AG04449 (cell line): ENCODE results near the gene GPC3.

Source experiments
- CTCF ChIA-PET: fragments of 350-600 bp; formaldehyde crosslinking; extraction: SDS; loops from one replicate; lab custom pipeline; 2021; ENCODE audit warnings: antibody characterized with exemption; lab: Yijun Ruan, JAX
- POLR2A ChIA-PET: fragments of 400-600, 350-600 bp; formaldehyde crosslinking; extraction: SDS; loops from one replicate; lab custom pipeline; 2020; ENCODE audit warnings: antibody characterized with exemption, inconsistent platforms; lab: Yijun Ruan, JAX
- DNase-seq: peaks from one replicate; pipeline ENCODE4 v3.0.0-alpha.2; 2010; ENCODE audit warnings: low read depth, low spot score
- H3K4me3 ChIP-seq: 2 replicates; pipeline ENCODE4 v1.5.1; 2011; ENCODE audit warnings: low read depth, mild to moderate bottlenecking, control low read depth, low read length
- CTCF ChIP-seq: IDR thresholded peaks from one replicate; pipeline ENCODE4 v1.5.1; 2011; ENCODE audit warnings: mild to moderate bottlenecking, moderate library complexity, low read length, control low read depth, inconsistent platforms; ENCODE audit not compliant: insufficient read depth; ENCODE audit errors: missing control alignments

Gene GPC3

GRCh38 chrX:133985164-133985966, at the start of gene GPC3:
Gene GPC3, minus strand, starts transcription at chrX:133985594.
- CTCF ChIA-PET, result no interaction called here
- TF ChIP-seq CTCF, result no peak
- POLR2A ChIA-PET, result no interaction called here
- H3K4me3 ChIP-seq, result peak within 1 kb of the TSS; percentile 6; the same call in 1 of the 2 replicates
- no peak for DNase-seq

GRCh38 chrX:134032441-134032840, 47.0 kb upstream of the GPC3 start:
- ChIA-PET POLR2A (no interaction called here), CTCF (no interaction called here)
- no peak overlapping the region for H3K4me3 ChIP-seq
- TF ChIP-seq CTCF, result no peak
- DNase-seq, result no peak

GRCh38 chrX:134026565-134027311, 41.3 kb upstream of the GPC3 start:
- ChIA-PET CTCF (interaction anchor here (1.1 kb wide), 2 partner anchors 233 to 235 kb away, joined by 5 to 6 read pairs; no protein-coding TSS in a partner anchor), POLR2A (no interaction called here)
- TF ChIP-seq CTCF, result peak; percentile 23
- no peak for DNase-seq
- H3K4me3 ChIP-seq, result no peak overlapping the region

GRCh38 chrX:134025986-134026545, 40.7 kb upstream of the GPC3 start:
- DNase-seq, result no peak
- H3K4me3 ChIP-seq, result no peak overlapping the region
- ChIA-PET CTCF (interaction anchor here (1.1 kb wide), 1 partner anchor 234 kb away, joined by 6 read pairs; no protein-coding TSS in a partner anchor), POLR2A (no interaction called here)
- no peak for TF ChIP-seq CTCF

- POLR2A ChIA-PET, result no interaction called here
- no peak overlapping the region for H3K4me3 ChIP-seq
- CTCF ChIA-PET, result no interaction called here
- no peak for TF ChIP-seq CTCF
- DNase-seq, result no peak
Measured at GRCh38 chrX:134024686-134025377, 39.4 kb upstream of the GPC3 start.
